T-helper 2 cell treated with Interferon-gamma antibody and Interleukin-4, amounts not matched to agents 100 ng/mL and 5 ng/mL, for 36 hours (primary cell): ENCODE measurements around the gene CGB2. TPM values are rescaled to one million over a fixed set of nuclear protein-coding genes. Genes with fewer than 3 reads are reported as not detected.
"Not testable (repeated sequence)": the region's sequence is repeated elsewhere in the genome, so short reads cannot be mapped to it uniquely, and the experiment has no call there.

Source experiments
- intact Hi-C: fragments of 100-400 bp; cut with micrococcal nuclease; formaldehyde crosslinking; loops from one replicate; pipeline ENCODE4 v1.15.1; 2023
- total RNA-seq: library from RNA; stranded (reverse); gene quantifications from 2 replicates; pipeline ENCODE4 v1.2.3, GENCODE V29; 2022

CGB2 gene
- total RNA-seq, 1 donor from 2014 or later: not detected

DNA sequence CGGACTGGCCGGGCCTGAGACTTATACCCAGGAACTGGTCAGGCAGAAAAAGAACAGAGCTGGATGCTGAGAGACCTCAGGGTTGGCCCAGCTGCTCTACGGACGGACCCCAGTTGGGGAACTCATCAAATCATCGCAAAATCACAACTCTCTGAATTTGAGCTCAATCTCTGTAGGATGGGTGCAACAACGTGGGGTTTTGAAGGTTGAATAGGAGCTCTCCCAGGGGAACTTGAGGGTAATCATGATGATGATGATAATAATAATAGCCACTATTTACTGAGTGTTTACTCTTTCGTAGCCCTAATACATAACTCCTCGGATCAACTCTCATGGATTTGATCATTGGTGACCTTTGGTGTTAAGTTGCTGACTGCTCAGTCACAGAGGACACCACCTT lies 1.4 kb upstream of the CGB2 start:
- intact Hi-C loops: not testable (repeated sequence)

DNA sequence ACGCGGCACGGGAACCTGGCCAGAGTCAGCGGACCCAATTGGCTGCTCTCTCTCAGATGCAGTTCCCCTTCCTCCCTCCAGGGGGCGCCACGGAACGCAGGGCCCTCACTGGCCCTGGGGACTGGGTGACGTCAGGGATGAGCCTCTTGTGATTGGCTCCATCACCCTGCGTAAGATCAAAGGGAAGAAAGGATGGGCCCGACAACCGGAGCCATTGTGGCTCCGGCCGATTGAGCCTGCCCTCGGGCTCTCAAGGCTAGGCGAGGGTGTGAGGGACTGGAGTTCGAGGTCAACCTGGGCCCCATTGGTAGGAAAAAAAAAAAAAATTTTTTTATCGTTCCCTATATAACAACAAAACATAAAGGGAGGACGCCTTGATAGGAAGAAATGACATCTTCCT lies 5.1 kb downstream of the CGB2 start, which contains the start of gene CGB1:
CGB1 (minus strand) TSS at position 81 of the 400 bp plus-strand sequence. CDS start 184 bp downstream, outside the sequence.
- intact Hi-C loops: not testable (repeated sequence)

DNA sequence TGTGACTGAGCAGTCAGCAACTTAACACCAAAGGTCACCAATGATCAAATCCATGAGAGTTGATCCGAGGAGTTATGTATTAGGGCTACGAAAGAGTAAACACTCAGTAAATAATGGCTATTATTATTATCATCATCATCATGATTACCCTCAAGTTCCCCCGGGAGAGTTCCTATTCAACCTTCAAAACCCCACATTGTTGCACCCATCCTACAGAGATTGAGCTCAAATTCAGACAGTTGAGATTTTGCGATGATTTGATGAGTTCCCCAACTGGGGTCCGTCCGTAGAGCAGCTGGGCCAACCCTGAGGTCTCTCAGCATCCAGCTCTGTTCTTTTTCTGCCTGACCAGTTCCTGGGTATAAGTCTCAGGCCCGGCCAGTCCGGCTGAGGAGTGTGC lies 6.4 kb downstream of the CGB2 start:
- intact Hi-C loops: not testable (repeated sequence)

DNA sequence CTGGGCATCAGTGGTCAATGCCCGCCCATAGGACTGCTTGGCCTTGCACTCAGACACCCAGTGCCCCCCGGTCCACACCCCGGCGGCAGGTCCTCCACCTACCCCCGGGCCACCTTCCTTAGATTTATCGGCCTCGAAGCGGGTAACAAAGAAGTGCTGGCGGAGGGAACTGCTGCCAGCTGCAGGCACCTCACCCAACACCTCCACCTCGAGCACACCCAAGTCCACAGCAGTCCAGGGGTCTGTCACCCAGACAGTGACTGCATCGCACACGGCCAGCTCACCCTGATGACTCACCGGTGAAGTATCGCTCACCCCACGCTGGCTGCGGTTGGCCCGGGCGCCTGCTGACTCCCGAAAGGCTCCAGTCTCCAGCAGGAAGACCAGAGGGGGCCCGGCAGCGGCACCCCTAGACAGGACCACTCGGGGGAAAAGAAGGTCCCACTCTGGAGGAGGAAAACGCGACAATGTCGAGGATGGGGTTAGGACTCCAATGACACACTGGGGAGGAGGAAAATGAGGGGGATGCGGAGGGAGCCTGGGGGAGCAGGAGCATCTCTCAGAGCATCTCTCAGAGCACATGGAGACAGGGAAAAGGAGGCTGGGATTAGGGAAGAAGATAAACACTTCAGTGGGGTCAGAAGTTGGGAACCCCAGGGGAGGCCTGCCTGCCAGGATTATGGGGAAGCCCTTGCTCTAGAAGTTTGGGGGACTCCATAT lies 7.0 kb downstream of the CGB2 start:
- intact Hi-C loops: not testable (repeated sequence)

DNA sequence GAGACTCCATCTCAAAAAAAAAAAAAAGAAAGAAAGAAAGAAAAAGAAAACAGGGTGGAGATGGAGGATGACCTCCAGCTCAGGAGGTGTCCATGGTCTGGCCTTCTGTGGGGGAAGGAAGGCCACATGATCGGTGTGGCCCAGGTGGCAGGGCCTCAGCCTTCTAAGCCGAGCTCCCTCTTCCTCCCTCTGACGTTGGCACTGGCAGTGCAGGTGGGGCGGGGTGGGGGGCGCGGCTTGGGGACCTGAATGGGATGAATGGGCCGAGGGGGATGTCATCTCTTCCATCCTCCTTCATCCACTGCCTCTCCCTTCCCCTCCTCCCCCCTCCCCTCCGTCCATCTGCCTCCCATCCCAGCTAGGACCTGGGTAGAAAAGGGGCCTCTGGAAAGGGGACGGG lies 8.0 kb downstream of the CGB2 start:
- intact Hi-C loops: not testable (repeated sequence)

DNA sequence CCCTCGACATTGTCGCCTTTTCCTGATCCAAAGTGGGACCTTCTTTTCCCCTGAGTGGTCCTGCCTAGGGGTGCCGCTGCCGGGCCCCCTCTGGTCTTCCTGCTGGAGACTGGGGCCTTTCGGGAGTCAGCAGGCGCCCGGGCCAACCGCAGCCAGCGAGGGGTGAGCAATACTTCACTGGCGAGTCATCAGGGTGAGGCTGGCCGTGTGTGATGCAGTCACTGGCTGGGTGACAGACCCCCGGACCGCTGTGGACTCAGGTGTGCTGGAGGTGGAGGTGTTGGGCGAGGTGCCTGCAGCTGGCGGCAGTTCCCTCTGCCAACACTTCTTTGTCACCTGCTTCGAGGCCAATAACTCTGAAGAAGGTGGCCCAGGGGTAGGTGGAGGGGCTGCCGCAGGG lies 10.5 kb downstream of the CGB2 start:
- intact Hi-C loops: no loop called here

DNA sequence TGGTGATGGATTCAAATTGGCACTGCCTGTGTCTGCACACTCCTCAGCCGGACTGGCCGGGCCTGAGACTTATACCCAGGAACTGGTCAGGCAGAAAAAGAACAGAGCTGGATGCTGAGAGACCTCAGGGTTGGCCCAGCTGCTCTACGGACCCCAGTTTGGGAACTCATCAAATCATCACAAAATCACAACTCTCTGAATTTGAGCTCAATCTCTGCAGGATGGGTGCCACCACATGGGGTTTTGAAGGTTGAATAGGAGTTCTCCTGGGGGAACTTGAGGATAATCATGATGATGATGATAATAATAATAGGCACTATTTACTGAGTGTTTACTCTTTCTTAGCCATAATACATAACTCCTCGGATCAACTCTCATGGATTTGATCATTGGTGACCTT lies 11.0 kb downstream of the CGB2 start:
- intact Hi-C loops: not testable (repeated sequence)

DNA sequence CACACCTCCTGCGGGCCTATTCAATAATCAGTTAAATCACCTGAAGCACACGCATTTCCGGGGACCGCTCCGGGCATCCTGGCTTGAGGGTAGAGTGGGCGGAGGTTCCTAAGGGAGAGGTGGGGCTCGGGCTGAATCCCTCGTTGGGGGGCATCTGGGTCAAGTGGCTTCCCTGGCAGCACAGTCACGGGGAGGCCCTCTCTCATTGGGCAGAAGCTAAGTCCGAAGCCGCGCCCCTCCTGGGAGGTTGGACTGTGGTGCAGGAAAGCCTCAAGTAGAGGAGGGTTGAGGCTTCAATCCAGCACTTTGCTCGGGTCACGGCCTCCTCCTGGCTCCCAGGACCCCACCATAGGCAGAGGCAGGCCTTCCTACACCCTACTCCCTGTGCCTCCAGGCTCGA lies 11.9 kb downstream of the CGB2 start, which contains the start of gene CGB5:
CGB5 (plus strand) TSS at position 301 of the 400 bp plus-strand sequence. CDS start 362 bp downstream, outside the sequence.
- intact Hi-C loops: not testable (repeated sequence)

DNA sequence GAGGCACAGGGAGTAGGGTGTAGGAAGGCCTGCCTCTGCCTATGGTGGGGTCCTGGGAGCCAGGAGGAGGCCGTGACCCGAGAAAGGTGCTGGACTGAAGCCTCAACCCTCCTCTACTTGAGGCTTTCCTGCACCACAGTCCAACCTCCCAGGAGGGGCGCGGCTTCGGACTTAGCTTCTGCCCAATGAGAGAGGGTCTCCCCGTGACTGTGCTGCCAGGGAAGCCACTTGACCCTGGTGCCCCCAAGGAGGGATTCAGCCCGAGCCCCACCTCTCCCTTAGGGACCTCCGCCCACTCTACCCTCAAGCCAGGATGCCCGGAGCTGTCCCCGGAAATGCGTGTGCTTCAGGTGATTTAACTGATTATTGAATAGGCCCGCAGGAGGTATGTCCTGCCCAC lies 17.3 kb downstream of the CGB2 start, which contains the start of gene CGB8:
CGB8 (minus strand) TSS at position 101 of the 400 bp plus-strand sequence. CDS start 372 bp downstream, outside the sequence.
- intact Hi-C loops: not testable (repeated sequence)

DNA sequence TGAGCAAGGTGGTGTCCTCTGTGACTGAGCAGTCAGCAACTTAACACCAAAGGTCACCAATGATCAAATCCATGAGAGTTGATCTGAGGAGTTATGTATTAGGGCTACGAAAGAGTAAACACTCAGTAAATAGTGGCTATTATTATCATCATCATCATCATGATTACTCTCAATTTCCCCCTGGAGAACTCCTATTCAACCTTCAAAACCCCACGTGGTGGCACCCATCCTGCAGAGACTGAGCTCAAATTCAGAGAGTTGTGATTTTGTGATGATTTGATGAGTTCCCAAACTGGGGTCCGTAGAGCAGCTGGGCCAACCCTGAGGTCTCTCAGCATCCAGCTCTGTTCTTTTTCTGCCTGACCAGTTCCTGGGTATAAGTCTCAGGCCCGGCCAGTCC lies 18.1 kb downstream of the CGB2 start:
- intact Hi-C loops: not testable (repeated sequence)

DNA sequence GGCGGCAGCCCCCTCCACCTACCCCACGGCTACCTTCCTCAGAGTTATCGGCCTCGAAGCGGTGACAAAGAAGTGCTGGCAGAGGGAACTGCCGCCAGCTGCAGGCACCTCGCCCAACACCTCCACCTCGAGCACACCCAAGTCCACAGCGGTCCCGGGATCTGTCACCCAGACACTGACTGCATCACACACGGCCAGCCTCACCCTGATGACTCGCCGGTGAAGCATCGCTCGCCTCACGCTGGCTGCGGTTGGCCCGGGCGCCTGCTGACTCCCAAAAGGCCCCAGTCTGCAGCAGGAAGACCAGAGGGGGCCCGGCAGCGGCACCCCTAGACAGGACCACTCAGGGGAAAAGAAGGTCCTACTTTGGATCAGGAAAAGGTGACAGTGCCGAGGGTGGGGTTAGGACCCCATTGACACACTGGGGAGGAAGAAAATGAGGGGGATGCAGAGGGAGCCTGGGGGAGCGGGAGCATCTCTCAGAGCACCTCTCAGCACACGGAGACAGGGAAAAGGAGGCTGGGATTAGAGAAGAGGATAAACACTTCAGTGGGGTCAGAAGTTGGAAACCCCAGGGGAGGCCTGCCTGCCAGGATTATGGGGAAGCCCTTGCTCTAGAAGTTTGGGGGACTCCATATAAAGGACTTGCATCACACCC lies 18.8 kb downstream of the CGB2 start:
- intact Hi-C loops: not testable (repeated sequence)

DNA sequence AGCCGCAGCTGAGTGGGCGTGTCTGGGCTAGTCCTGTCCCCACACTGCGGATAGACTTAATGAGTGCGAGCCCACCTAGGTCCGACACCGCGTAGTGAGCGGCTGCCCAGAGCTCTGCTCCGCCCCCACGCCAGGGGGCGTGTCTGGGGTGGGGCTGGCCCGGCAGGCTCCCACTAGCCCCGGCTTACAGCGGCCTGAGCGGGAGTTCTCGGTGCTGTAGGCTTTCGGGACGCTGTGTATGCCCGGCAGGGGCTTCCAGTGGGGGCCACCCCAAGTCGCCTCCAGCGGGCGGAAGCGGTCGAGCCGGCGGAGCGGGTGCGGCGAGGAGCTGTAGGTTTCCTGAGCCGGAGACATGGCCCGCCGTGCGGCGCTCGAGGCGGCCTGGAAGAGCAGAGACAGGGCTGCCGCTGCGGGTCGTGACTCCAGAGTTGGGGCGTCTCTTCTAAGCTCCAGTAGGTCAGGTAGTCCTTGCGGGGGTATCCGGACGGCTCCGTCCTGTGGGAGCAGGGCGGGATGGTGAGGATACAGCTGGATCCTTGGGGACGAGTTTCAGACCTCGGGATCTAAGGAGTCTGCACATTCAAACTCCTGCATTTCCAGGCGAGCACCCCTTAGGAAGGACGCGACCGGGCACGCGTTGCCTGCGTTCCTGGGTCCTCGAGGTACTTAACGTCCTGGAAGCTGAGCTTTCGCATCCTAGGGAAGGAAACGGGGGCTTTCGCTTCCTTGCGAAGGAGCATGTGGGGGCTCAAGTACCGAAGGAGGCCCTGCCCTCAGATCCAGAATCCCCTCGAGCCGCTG lies 24.6 kb downstream of the CGB2 start:
- intact Hi-C loops: no loop called here

DNA sequence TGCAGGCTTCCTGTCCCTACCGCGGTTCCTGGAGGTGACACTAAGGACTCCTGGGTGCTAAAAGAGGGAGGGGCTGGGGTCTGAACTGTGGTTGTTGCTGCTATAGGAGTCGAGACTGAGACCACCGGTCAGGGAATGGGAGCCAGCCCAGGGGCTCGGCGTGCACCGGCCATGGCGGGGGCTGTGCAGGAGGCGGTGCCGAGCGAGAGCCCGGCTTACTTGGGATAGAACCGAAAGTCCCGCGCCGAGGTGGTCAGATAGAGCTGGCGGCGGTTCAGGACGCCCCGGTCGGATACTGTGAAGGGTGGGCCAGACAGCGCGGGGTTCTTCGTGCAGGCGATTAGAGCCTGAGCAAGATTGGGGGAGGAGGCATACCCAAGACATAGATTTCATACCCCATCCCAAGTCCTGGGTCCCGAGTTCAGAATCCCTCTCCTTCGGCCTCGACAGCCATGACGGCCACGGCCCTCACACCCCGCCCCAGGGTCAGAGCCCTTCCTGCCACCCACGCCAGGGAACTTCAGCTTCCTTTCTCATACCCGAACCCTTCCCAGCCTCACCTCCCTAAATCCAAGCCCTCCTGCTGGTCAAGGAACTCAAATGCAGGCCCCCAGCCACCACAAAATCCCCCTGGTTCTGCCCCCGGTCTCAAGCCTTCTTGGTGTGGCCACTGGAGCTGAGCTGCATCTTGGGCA lies 25.4 kb downstream of the CGB2 start:
- intact Hi-C loops: not testable (repeated sequence)

DNA sequence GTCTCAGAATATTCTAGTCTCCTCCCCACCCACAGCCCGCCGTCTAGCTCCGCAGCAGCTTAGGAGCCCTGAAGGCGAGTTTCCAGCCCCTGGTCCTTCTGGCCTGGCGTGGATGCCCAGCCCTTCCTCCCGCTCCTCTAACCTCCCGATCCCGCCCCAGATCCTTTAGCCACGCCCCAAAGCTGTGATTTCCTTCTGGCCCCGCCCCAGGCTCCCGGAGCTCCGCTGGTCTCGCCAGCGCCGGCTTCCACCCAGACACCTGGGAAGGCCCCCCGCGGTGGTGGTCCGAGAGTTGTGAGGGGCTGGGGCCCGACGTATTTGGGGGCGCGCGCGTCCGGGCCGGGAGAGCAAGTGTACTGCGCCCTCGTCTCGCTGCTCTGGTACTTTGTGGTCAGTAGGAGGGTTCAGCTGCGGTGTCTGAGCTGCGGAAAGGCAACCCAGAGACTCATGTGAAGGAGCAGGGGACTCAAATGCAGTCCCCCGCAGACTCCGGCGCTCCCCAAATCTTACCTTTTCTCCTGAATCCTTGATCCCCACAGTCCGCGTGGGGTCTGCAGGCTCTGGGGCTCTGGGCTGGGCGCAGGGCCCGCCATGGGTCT lies 26.0 kb downstream of the CGB2 start, which contains the start of gene CGB7:
CGB7 (minus strand) TSS at position 114 of the 599 bp plus-strand sequence. CDS start 2,374 bp downstream, outside the sequence.
- intact Hi-C loops: no loop called here

DNA sequence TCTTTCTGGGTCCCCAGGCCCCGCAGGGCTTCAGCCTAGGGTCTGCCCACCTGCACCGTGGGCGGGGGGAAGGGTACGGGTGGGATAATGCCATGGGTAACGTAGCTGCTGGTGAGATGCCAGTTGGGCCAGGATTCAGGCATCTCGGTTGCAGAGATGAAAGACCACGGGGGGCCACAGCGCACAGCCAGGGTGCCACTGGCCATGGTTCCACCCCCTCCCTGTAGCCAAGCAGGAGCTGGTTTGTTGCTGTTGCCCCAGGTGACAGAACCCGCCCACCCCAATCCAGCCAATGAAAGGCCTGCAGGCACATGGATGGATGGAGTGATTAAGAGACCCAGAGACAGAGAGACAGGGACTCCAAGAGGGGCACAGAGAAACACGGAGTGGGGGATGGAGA lies 26.9 kb downstream of the CGB2 start:
- intact Hi-C loops: no loop called here

DNA sequence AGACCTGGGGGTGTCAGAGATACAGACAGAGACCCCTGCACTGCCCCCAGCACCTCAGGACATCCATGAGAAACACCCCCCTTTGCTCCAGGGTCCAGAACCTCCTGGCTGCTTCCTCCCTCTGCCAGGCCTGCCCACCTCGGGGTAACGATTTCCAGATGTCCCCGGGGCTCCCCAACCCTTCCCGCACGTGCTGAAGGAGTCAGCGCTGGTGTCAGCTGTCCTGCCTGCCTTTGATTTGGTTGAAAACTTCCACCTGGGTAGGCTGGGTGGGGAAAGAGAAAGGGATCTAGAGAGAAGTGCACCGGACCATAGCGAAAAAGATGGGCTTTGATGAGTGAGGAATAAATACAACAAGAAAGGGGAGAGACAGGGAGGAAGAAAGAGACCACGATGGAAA lies 27.4 kb downstream of the CGB2 start:
- intact Hi-C loops: no loop called here

DNA sequence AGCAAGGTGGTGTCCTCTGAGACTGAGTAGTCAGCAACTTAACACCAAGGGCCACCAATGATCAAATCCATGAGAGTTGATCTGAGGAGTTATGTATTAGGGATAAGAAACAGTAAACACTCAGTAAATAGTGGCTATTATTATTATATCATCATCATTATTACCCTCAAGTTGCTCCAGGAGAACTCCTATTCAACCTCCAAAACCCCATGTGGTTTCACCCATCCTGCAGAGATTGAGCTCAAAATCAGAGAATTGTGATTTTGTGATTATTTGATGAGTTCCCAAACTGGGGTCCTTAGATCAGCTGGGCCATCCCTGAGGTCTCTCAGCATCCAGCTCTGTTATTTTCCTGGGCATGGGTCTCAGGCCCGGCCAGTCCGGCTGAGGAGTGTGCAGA lies 29.3 kb downstream of the CGB2 start:
- intact Hi-C loops: no loop called here

DNA sequence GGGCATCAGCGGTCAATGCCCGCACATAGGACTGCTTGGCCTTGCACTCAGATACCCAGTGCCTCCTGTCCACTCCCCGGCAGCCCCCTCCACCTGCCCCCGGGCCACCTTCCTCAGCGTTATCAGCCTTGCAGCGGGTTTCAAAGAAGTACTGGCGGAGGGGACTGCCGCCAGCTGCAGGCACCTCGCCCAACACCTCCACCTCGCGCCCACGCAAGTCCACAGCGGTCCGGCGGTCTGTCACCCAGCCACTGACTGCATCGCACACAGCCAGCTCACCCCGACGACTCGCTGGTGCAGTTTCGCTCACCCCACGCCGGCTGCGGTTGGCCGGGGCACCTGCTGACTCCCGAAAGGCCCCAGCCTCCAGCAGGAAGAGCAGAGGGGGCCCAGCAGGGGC lies 29.8 kb downstream of the CGB2 start:
- intact Hi-C loops: no loop called here

DNA sequence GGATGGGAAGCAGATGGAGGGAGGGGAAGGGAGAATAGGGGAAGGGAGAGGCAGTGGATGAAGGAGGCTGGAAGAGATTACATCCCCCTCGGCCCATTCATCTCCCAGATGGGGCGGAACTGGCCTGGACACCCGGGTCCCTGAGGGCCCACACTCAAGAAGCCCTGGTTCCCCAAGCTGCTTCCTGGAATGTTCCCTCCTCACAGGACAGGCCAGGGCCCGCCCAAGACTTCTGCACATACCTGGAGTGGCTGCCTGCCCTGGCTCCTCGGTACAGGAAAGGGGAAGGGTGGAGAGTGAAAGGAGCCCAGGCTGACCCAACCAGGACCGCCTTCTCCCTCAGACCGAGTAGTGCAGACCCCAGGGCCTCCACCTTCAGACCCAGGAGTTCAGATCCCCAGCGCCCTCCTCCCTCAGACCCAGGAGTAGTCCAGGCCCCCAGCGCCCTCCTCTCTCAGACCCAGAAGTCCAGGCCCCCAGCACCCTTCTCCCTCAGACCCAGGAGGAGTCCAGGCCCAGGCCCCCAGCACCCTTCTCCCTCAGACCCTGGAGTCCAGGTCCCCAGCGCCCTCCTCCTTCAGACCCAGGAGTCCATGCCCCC lies 32.4 kb downstream of the CGB2 start:
- intact Hi-C loops: no loop called here
